Activated CD4-positive, alpha-beta T cell treated with anti-CD3 and anti-CD28 coated beads, Interleukin-2, amount 50 U/mL, for 4 hours (primary cell): ENCODE measurements around the gene DHX38.

Experiments used
- DNase-seq, 2 experiments: peaks; one replicate each; pipeline ENCODE4 v3.0.0-alpha.2; 2020

The DHX38 gene

DNA sequence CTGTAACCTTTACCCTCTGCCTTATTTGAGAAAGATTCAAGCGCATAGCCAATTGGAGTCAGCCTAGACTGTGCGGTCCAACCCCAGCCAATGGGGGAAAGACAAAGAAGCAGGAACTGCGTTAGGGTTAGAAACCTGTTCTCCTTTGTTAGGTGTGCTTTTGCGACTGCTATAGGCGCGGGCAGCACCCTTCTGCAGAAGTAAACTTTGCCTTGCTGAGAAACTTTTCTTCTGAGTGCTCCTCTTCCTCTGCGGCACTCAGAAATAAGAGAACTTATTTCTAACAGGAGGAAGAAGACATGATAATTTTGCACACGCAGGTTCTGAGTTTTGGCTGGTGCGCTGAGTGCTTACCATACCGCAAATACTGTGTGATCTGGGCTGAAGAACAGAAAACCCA lies 9.2 kb upstream of the DHX38 start:
- no peak for DNase-seq

DNA sequence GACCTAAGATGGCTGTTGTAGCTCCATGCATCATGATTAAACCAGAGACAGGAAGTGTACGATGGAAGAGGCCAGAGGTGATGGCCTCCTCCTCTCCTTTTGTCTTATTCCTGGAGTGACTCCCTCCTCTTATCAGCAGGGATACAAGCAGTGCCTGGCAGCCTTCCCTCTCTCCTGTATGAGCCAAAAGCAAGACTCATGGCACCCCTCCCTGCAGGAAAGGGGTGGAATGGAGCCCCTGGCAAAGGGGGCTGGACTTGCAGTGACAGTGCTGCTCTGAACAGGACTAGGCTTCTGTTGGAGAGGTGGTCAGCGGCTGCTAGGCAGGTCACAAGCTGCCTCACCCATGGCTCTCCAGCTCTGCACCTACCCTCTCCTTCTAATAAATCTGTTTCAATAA lies 8.6 kb upstream of the DHX38 start:
- no peak for DNase-seq

DNA sequence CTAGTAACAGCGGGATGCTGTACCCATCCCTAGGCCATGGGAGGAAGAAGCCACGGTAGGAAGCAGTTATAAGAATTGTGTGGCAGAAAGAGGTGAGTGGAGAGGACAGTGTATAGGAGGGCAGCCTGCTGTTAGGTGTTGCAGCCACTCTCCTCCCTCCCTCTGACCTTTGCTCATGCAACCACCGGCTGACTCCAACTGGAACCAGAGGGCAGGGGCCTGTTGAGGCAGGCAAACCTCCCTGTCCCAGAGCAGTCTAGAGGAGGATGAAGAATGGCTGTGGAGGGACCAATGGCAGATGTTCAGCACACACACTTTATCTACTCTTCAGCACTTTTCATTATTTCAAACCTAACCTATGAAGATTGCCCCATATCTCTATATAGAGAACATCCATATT lies 2.4 kb upstream of the DHX38 start:
- no peak for DNase-seq

DNA sequence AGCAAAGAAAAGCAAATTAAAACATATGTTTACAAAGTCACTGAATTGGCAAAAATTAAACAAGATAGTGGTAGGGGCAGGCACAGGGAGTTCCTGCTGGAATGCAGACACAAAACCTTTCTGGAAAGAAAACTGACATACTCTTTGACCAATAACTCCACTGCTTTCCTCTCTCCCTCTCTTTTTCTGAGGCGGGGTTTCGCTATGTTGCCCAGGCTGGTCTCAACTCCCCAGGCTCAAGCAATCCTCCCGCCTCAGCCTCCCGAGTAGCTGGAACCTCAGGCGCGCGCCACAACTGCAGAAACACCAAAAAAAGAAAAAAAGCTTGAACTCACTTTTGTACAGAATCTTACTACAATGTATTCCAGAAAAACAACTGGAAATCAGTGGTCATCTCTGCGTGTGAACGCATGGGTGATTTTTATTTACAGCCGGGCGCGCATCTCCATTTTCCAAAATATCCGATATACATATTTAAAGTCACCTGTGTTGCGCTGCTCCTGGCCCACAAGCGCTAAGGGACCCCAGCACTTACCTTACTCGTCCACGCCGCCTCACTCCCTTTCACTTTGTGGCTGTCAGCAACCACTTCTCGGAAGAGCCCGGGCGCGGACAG lies 707 bp upstream of the DHX38 start:
- DNase-seq: no peak

DNA sequence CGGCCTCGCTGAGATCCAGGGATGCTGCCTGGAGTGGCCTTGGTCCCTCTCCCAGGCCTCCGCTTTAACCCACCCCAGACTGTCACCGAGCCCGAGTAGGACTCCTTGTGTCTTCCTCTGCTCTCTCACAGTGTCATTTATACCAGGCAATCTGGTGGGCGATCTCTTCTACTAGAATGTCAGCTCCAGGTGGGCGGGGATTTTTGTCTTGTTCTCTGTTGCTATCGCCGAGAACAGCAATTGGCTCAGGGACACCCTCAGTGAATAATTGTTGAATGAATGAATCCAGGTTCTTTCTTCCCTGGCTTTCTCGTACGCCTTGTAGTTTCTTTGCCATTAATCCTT lies 591 bp downstream of the DHX38 start:
- DNase-seq: peak; percentile 44 to 51

DNA sequence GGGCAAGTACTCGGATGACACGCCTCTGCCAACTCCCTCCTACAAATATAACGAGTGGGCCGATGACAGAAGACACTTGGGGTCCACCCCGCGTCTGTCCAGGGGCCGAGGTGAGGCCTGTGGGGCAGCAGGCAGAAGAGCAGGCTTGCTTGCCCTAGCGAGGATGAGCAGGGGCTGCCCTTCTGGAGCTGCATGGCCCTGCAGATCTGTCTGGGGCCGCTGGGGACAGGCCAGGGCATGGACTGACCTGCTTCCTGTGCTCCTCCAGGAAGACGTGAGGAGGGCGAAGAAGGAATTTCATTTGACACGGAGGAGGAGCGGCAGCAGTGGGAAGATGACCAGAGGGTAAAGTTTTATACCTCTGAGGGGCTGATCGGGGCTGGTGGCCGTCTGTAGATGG lies 5.3 kb downstream of the DHX38 start:
- DNase-seq: no peak

DNA sequence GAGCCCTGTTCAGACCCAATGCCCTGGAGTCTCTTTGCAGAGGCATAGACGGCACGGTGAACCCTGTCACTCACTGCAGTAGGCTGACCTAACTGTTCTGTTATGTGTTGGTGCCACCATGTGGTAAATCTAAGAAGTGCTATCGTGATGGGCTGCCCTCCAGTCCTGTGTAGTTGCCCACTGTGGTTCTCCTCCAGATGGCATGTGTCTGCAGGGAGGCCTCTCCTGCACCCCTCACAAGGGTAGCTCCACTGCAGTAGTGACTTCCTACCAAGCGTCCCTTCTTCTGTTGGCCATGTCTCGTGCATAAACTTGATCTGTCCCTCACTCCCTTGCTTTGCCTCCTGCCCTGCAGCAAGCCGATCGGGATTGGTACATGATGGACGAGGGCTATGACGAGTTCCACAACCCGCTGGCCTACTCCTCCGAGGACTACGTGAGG lies 5.8 kb downstream of the DHX38 start:
- DNase-seq: peak; percentile 28 to 36

DNA sequence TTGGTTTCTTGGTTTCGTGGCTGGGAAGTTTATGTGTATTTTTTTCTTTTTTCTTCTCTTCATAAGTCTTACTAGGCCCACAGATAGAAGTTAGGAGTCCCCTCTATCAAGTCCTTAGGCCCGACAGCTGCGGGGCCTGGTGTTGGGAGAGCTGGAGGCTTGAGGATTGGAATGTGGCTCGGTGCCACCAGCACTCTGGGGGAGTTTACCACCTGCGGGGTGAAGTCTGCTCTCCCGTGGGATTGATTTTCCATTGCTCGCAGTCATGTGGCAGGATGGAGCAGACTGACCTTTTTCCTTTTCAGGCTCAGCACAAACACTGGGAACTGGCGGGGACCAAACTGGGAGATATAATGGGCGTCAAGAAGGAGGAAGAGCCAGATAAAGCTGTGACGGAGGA lies 7.5 kb downstream of the DHX38 start:
- no peak for DNase-seq

DNA sequence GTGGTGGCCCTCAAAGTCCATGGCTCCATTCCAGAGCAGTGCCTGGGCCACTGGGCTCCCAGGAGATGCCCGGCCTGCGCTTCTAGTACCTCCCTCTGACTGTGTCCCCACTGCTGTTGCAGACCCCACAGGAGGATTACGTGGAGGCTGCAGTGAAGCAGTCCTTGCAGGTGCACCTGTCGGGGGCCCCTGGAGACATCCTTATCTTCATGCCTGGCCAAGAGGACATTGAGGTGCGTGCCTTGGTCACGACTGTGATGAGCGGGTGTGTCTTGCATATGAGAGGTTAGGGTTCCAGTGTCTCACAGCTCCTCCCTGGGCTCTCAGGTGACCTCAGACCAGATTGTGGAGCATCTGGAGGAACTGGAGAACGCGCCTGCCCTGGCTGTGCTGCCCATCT lies 11.3 kb downstream of the DHX38 start:
- no peak for DNase-seq

DNA sequence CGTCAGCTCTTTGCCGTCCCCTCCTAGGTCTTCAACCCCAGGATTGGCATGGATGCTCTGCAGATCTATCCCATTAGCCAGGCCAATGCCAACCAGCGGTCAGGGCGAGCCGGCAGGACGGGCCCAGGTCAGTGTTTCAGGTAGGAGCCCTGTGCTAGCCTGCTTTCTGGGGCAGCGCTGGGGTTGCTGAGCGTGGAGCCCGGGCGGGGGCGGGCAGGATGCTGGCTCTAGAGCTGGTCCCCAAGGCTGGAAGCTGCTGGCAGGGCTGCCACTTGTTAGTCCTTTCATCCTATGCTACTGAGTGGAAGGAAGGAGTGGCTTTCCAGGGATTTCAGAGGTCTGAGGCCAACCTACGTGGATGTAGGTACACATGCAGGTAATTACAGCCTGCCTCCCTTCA lies 12.3 kb downstream of the DHX38 start:
- no peak for DNase-seq

DNA sequence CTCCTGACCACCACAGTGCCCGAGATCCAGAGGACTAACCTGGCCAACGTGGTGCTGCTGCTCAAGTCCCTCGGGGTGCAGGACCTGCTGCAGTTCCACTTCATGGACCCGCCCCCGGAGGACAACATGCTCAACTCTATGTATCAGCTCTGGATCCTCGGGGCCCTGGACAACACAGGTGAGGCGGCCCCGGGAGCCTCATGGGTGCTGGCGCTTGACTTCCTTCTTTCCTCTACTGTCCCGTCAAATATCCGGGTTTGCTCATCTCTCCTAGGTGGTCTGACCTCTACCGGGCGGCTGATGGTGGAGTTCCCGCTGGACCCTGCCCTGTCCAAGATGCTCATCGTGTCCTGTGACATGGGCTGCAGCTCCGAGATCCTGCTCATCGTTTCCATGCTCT lies 13.7 kb downstream of the DHX38 start:
- no peak for DNase-seq

DNA sequence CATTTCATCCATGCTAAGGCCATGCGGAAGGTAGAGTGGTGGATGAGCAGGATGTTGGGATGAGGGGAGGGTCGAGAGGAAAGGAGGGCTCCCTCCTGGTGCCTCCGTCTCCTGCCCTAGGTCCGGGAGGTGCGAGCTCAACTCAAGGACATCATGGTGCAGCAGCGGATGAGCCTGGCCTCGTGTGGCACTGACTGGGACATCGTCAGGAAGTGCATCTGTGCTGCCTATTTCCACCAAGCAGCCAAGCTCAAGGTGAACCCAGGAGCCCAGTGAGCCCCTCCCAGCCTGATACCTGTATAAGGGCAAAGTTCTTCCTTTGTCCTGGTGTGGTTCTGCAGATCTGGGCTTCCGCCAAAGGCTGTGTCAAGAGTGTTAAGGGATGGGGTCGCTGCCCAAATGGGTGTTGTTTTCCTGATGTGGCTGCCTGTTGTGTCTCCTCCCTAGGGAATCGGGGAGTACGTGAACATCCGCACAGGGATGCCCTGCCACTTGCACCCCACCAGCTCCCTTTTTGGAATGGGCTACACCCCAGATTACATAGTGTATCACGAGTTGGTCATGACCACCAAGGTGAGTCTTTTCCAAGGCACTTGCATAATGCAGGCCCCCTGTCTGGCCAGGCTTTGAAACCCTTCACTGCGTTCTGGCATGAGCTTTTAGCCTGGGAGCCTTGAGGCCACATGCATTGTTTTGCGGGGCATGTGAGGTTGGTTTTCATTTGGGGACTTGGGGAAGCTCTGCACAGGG lies 14.9 kb downstream of the DHX38 start:
- no peak for DNase-seq

DNA sequence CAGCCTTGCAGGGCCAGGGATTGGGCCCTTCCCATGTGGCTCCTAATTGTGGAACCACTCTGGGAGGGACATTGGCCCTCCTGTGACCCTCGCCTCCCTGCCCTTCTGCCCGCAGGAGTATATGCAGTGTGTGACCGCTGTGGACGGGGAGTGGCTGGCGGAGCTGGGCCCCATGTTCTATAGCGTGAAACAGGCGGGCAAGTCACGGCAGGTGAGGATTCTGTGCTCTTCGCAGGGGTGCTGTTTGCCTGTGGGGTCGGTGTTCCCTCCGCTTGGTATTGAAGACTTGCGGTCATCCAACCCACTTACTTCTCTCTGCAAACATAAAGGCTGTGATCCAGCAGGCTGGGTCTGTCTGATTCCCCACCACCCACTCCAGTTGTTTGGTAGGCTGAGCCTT lies 15.7 kb downstream of the DHX38 start:
- DNase-seq: no peak

DNA sequence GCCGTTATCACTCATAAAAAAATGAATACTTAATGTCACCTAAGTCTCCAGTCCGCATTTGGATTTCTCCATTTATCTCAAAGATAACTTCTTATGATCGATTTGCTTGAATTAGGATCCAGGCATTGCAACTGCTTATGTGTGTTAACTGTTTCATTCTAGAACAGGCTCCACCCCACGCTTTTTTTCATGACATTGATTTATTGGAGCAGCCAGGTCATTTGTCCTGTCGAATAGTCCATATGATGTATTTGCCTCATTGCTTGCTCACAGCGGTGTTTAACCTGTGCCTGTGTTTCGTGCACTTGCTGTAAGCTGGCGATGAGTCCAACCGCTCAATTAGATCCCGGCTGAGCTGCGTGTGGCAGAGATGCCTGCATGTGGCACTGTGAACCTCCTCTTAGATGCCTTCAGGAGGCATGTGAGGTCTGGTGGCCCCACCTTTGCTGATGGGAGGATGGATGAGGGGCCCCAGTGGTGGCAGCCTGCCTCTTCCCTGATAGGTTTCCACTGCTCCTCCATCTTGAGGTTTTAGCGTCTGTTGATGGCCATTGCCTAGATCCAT lies 16.4 kb downstream of the DHX38 start:
- no peak for DNase-seq

DNA sequence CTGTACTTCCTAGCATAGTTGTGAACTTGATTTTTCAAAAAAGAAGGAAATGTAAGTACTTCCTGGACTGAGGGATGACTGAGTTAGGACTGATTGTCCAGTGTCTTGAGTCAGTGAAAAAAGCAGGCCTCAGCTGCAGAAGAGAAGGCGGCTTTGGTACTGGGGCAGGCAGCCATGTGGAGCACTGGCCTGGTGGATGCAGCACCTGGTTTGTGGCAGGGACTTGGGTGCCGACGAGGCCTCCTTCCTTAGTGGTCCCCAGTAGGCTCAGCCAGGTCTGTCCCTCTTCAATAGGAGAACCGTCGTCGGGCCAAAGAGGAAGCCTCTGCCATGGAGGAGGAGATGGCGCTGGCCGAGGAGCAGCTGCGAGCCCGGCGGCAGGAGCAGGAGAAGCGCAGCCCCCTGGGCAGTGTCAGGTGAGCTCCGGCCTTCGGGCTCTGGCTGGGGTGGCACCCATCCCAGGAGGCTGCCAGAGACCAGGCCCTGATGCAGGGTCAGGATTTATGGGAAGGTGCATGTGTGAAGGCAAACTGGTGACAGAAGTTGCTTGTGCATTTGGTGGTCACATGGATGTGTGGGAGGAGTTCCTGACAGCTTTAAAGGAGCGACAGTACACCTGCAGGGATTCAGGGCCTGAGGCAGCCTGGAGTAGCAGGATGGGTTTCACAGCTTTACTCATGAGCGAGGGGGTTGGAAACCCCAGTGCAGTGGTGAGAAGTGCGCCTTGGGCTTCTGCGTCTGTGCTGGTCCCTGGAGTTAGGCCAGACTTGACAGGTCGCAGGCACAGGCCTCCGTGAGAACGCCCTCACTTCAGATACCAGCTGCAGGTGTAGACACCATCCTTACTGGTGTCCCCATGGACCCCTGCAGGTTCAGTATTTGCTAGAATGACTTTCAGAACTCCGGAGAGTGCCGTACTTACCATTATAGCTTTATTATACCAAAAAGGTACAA lies 17.3 kb downstream of the DHX38 start:
- DNase-seq: no peak

DNA sequence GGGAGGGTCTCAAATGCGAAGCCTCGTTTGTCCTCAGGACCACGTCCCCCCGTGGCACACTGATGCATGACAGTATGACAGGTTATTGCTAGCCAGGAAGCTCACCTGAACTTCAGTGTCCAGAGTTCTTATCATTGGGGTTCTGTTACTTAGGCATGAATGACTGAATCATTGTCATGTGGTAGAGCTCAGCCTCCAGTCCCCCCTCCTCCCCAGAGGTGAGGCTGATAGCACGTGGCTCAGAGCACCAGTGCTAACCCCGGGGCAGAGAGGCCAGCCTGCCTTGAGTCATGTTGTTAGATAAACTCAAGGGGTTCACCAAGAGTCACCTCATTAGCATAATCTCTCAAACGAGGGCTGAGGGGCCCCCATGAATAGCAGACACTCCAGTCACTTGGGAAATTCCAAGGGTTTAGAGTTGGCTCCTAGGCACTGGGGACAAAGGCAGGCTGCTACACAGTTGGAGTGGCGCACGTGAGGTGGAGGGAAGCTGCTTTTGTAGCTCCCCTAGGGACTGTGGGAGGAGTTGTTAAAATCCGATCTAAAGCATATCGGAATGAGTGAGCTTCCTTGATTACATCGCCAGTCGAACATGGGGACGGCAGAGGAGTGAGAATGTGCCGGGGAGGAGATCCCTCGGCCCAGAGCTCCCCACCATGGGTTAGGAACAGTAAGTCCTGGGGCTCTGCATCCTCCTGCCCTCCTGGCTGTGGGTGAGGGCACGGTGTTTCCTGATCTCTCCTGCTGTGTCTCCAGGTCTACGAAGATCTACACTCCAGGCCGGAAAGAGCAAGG lies 18.2 kb downstream of the DHX38 start:
- DNase-seq: no peak

DNA sequence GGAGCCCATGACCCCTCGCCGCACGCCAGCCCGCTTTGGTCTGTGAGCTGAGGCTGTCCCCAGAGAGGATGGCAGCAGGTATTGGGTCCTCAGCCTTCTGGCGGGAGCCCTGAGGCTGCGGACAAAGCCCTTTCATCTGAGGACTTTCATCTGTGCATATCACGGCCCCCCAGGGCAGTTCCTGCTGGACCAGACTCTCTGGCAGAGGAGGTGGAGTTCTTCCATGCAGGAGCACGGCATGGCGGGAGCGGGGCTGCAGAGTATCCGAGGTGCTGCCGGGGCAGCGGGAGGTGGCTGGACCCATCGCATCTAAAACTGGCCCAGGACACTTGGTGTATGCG lies 18.8 kb downstream of the DHX38 start:
- DNase-seq: no peak

DNA sequence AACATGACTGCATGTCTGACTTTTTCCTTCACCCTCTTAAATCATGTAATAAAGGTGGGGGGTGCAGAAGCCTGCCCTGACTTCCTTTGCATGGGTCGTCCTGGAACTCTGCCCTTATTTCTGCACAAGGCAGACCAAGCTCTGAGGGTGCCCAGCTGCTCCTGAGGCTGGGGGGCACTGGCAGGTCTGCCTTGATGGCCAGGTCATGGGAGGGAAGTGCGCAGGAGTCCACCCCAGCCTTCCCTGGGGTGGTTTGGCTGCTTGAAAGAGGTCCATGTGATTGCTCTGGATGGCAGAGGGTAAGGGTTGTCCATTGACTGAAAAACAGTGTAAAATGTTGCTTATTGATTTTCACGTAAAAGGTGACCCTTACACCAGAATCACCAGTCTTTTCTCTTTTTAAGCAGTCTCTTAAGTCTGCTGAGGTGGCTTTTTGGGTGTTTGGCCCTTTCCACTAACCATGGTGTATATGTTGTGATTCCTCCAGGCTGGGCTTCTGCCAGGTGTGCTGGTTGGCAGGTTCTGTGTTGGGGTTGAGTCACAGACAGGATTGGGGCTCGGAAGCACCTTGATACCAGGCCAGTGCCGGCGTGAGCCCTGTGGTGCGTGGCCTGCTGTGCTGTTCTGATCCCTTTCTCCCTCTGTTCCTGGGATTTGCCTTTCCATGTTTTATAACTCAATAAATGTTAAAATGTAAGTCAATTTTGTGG lies 19.4 kb downstream of the DHX38 start:
- no peak for DNase-seq

DNA sequence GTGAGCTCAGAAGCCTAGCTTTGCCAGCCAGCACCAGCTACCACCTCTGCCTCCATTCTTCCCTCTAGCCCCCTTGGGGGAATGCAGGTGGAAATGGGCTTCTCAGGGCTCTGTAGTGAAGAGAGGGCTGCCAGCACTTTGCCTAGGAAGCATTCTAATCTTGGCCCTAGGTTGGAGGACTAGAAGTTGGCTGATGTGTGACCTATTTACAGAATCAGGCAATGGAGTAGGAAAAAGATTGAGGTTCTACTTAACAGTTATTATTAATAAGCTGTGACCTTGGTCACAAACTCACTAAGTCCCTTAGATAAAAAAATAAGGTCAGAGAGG lies 19.9 kb downstream of the DHX38 start:
- no peak for DNase-seq

DNA sequence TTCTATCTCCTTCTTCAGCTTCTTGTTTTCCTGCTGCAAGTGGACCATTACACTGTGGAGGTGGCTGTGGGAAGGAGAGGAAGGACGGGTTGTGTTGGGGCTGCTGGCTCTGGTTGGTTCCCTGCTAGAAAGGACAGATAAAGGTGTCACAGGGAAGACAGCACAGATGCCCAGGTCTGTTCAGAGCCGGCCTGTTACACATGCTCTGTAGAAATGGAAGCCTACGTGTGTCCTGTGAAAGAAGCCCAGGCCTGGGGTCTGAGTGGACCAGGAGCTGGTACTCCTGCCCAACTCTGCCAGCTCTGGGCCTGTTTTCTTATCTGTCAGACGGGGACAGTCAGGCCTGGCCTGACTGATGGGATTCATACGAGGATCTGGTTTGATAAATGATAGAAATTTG lies 26.4 kb downstream of the DHX38 start:
- DNase-seq: no peak

DNA sequence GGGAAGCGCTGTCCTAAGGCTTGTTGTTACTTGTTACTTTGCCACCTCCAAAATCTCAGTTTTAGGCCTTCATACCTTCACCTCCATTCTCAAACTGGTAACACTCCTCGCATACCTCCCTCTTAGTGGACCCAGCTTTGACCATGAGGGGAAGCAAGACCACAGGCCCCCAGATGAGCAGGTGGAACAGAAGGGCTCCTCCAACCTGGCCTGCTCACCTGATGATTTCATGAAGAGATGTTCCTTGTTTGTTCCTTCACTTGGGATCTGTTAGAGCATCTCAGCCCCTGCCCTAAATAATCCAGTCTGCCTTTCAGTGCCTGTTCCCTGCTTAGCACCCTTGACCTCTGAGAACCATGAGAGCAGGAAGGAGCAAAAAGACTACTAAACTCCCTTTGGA lies 28.7 kb downstream of the DHX38 start:
- DNase-seq: no peak

DNA sequence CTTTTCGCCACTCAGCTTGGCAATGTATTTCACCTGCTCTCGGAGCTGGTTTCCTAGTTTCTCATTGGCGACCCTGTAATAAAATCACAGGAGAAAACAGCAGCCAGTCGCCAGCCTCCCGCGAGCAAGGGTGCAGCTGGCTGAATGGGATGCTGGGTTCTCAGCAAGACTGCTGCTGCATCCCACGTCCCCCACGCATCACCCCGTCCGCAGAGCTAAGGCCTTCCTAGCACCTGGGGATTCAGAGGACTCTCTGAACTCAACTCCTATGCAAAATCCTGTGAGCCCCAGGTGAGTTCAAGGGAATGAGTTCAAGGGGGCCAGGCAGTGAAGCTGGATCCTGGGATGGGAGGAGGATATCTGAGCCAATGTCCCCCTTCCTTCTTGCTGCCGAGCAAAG lies 29.3 kb downstream of the DHX38 start:
- no peak for DNase-seq
